ENCODE data around the gene C3. TPM values are rescaled to one million over a fixed set of nuclear protein-coding genes. Genes with fewer than 3 reads are reported as not detected.
A peak's percentile ranks its signal among the peaks of the same experiment; 100 is the strongest.

The C3 gene
- total RNA-seq, 2 experiments from 2014 or later, result 0.93 to 1.0 TPM

- ChIA-PET POLR2A (no interaction called here), CTCF (interaction anchor here (1.0 to 2.2 kb wide), 3 partner anchors 11 to 120 kb away, joined by 4 to 6 read pairs (median 5); no protein-coding TSS in a partner anchor)
- H3K36me3 Mint-ChIP-seq (ENCODE audit: low read depth), result peaks cover 47% of the 10 kb centered on the region
- peaks cover 15% of the 10 kb centered on the region for H3K4me1 Mint-ChIP-seq
- no peaks in the 10 kb centered on the region for H3K27me3 Mint-ChIP-seq
- ATAC-seq (no peak), DNase-seq (no peak)
- intact Hi-C loops (cut with DNase I, micrococcal nuclease), result no loop called here
- H3K9me3 Mint-ChIP-seq (ENCODE audit: low read depth), result no peaks in the 10 kb centered on the region
- H3K4me3 Mint-ChIP-seq, result no peak overlapping the region
- H3K27ac Mint-ChIP-seq, result no peak overlapping the region
Observed at GRCh38 chr19:6743714-6744380, 23.4 kb upstream of the C3 start.

GRCh38 chr19:6743066-6743465, 22.6 kb upstream of the C3 start:
- CTCF ChIA-PET, result interaction anchor here (0.5 to 2.2 kb wide), 5 partner anchors 10 to 227 kb away, joined by 3 to 5 read pairs (median 3); no protein-coding TSS in a partner anchor
- no peaks in the 10 kb centered on the region for H3K27me3 Mint-ChIP-seq
- POLR2A ChIA-PET, result no interaction called here
- H3K4me3 Mint-ChIP-seq, result no peak overlapping the region
- intact Hi-C loops (cut with DNase I, micrococcal nuclease), result no loop called here
- no peaks in the 10 kb centered on the region for H3K9me3 Mint-ChIP-seq (ENCODE audit: low read depth)
- no peak for ATAC-seq
- H3K36me3 Mint-ChIP-seq (ENCODE audit: low read depth), result peaks cover 40% of the 10 kb centered on the region
- DNase-seq, result no peak
- H3K4me1 Mint-ChIP-seq, result peaks cover 23% of the 10 kb centered on the region
- no peak overlapping the region for H3K27ac Mint-ChIP-seq

GRCh38 chr19:6740589-6741343, 20.3 kb upstream of the C3 start:
- intact Hi-C loops (cut with DNase I, micrococcal nuclease), result no loop called here
- Mint-ChIP-seq H3K27me3 (no peaks in the 10 kb centered on the region), H3K36me3 (ENCODE audit: low read depth) (peaks cover 32% of the 10 kb centered on the region), H3K4me1 (peaks cover 34% of the 10 kb centered on the region), H3K27ac (no peak overlapping the region), H3K9me3 (ENCODE audit: low read depth) (no peaks in the 10 kb centered on the region), H3K4me3 (peak overlapping the region; percentile 89)
- DNase-seq, result peak; percentile 40
- CTCF ChIA-PET, result interaction anchor here (0.6 kb wide), 1 partner anchor 116 kb away, joined by 3 read pairs; no protein-coding TSS in a partner anchor
- POLR2A ChIA-PET, result no interaction called here
- no peak for ATAC-seq

GRCh38 chr19:6739883-6740588, 19.6 kb upstream of the C3 start:
- peaks cover 39% of the 10 kb centered on the region for H3K4me1 Mint-ChIP-seq
- intact Hi-C loops (cut with DNase I, micrococcal nuclease), result loop anchor here (1.0 to 5.0 kb wide), 6 partner anchors 13 to 1132 kb away; partner anchors contain the start of genes CLPP (in 1 of the 2), PRR36 (in 1 of the 2), SH2D3A (in 1 of the 2) and VAV1 (in 1 of the 2)
- ChIA-PET CTCF (interaction anchor here (0.6 to 4.4 kb wide), 3 partner anchors 59 to 233 kb away, joined by 3 to 38 read pairs (median 3); no protein-coding TSS in a partner anchor), POLR2A (no interaction called here)
- H3K4me3 Mint-ChIP-seq, result peak overlapping the region; percentile 89
- ATAC-seq (no peak), DNase-seq (peak; percentile 51)
- H3K9me3 Mint-ChIP-seq (ENCODE audit: low read depth), result no peaks in the 10 kb centered on the region
- H3K27me3 Mint-ChIP-seq, result no peaks in the 10 kb centered on the region
- no peak overlapping the region for H3K27ac Mint-ChIP-seq
- H3K36me3 Mint-ChIP-seq (ENCODE audit: low read depth), result peaks cover 26% of the 10 kb centered on the region

- H3K27ac Mint-ChIP-seq, result peak within 1 kb of the TSS; percentile 98
- no peak for ATAC-seq
- H3K36me3 Mint-ChIP-seq (ENCODE audit: low read depth), result peaks cover 27% of the 10 kb centered on the region
- DNase-seq, result peak; percentile 91
- no peaks in the 10 kb centered on the region for H3K9me3 Mint-ChIP-seq (ENCODE audit: low read depth)
- H3K27me3 Mint-ChIP-seq, result no peaks in the 10 kb centered on the region
- intact Hi-C loops (cut with DNase I, micrococcal nuclease), result loop anchor here (1.0 to 5.0 kb wide), 6 partner anchors 13 to 1133 kb away; partner anchors contain the start of genes CLPP (in 1 of the 2), PRR36 (in 1 of the 2), SH2D3A (in 1 of the 2) and VAV1 (in 1 of the 2)
- H3K4me1 Mint-ChIP-seq, result peaks cover 39% of the 10 kb centered on the region
- H3K4me3 Mint-ChIP-seq, result peak within 1 kb of the TSS; percentile 89
- CTCF ChIA-PET, result interaction anchor here (0.6 to 4.4 kb wide), 6 partner anchors 33 to 232 kb away, joined by 3 to 38 read pairs (median 4); partner anchors contain the start of gene VAV1
- POLR2A ChIA-PET, result no interaction called here
Observed at GRCh38 chr19:6739390-6739882, 19.0 kb upstream of the C3 start, which contains the start of gene TRIP10. Gene TRIP10 (plus strand): TSS chr19:6739680. CDS start chr19:6739762, 82 bp downstream.

- ATAC-seq (no peak), DNase-seq (peak; percentile 61)
- ChIA-PET POLR2A (interaction anchor here (1.0 to 1.8 kb wide), 3 partner anchors 29 to 125 kb away, joined by 3 to 7 read pairs (median 6); partner anchors contain the start of gene VAV1), CTCF (interaction anchor here (0.6 to 4.4 kb wide), 11 partner anchors 29 to 129 kb away, joined by 3 to 38 read pairs (median 4); partner anchors contain the start of genes SH2D3A and VAV1)
- peak overlapping the region; percentile 89 for H3K4me3 Mint-ChIP-seq
- no peaks in the 10 kb centered on the region for H3K9me3 Mint-ChIP-seq (ENCODE audit: low read depth)
- H3K27me3 Mint-ChIP-seq, result no peaks in the 10 kb centered on the region
- peaks cover 26% of the 10 kb centered on the region for H3K36me3 Mint-ChIP-seq (ENCODE audit: low read depth)
- intact Hi-C loops (cut with DNase I, micrococcal nuclease), result loop anchor here (1.0 to 5.0 kb wide), 7 partner anchors 14 to 1133 kb away; partner anchors contain the start of genes CLPP (in 1 of the 2), PRR36 (in 1 of the 2), SH2D3A (in 1 of the 2) and VAV1 (in 1 of the 2)
- peaks cover 39% of the 10 kb centered on the region for H3K4me1 Mint-ChIP-seq
- H3K27ac Mint-ChIP-seq, result peak overlapping the region; percentile 98
Observed at GRCh38 chr19:6738787-6739389, 18.4 kb upstream of the C3 start.

GRCh38 chr19:6737873-6738786, 17.7 kb upstream of the C3 start:
- intact Hi-C loops (cut with DNase I, micrococcal nuclease), result loop anchor here (1.0 to 5.0 kb wide), 24 partner anchors 15 to 1134 kb away; partner anchors contain the start of genes GTF2F1 (in 1 of the 2), PRR36 (in 1 of the 2), RFX2 (in 1 of the 2) and SH2D3A (in 1 of the 2)
- Mint-ChIP-seq H3K4me1 (peaks cover 39% of the 10 kb centered on the region), H3K9me3 (ENCODE audit: low read depth) (no peaks in the 10 kb centered on the region), H3K27ac (peak overlapping the region; percentile 98), H3K27me3 (no peaks in the 10 kb centered on the region), H3K36me3 (ENCODE audit: low read depth) (peaks cover 19% of the 10 kb centered on the region), H3K4me3 (peak overlapping the region; percentile 89)
- ATAC-seq, result peak; percentile 31
- peak; percentile 91 for DNase-seq
- ChIA-PET POLR2A (interaction anchor here (0.6 to 1.8 kb wide), 10 partner anchors 17 to 1034 kb away, joined by 3 to 7 read pairs (median 4); partner anchors contain the start of gene VAV1), CTCF (interaction anchor here (0.6 to 4.4 kb wide), 21 partner anchors 12 to 1263 kb away, joined by 3 to 38 read pairs (median 4); partner anchors contain the start of genes SH2D3A, TNFSF14 and VAV1)

GRCh38 chr19:6737284-6737872, 16.9 kb upstream of the C3 start, which contains the start of gene GPR108:
Gene GPR108 (minus strand): TSS chr19:6737580. CDS start chr19:6737576, 4 bp downstream.
- POLR2A ChIA-PET, result interaction anchor here (0.6 to 1.8 kb wide), 8 partner anchors 18 to 1033 kb away, joined by 3 to 7 read pairs (median 4); no protein-coding TSS in a partner anchor
- peak within 1 kb of the TSS; percentile 89 for H3K4me3 Mint-ChIP-seq
- intact Hi-C loops (cut with DNase I, micrococcal nuclease), result loop anchor here (1.0 to 5.0 kb wide), 22 partner anchors 19 to 1135 kb away; partner anchors contain the start of genes GTF2F1 (in 1 of the 2), PRR36 (in 1 of the 2), RFX2 (in 1 of the 2) and SH2D3A (in 1 of the 2)
- no peaks in the 10 kb centered on the region for H3K9me3 Mint-ChIP-seq (ENCODE audit: low read depth)
- no peaks in the 10 kb centered on the region for H3K27me3 Mint-ChIP-seq
- H3K27ac Mint-ChIP-seq, result peak within 1 kb of the TSS; percentile 98
- CTCF ChIA-PET, result interaction anchor here (0.6 to 4.4 kb wide), 16 partner anchors 13 to 753 kb away, joined by 3 to 38 read pairs (median 4); partner anchors contain the start of genes SH2D3A, TNFSF14 and VAV1
- peak; percentile 100 for DNase-seq
- peaks cover 17% of the 10 kb centered on the region for H3K36me3 Mint-ChIP-seq (ENCODE audit: low read depth)
- ATAC-seq, result peak; percentile 81
- H3K4me1 Mint-ChIP-seq, result peaks cover 39% of the 10 kb centered on the region

All from activated CD4-positive, alpha-beta T cell treated with anti-CD3 and anti-CD28 coated beads for 36 hours (primary cell).